OCI-LY3 (cell line): ENCODE results near the gene OR9A4.

Source experiments
- H2AFZ ChIP-seq: fragments of 200-600, 300-600 bp; shearing (Covaris generic); 2 replicates; pipeline ENCODE4 v1.6.0; 2014; ENCODE audit warnings: antibody characterized with exemption, low read depth, low read length
- H3K27ac ChIP-seq: fragments of 200-600, 300-600 bp; sonication (generic); 2 replicates; pipeline ENCODE4 v1.5.1; 2014; ENCODE audit warnings: mild to moderate bottlenecking, low read length, moderate library complexity, mixed read lengths
- H3K27me3 ChIP-seq: fragments of 200-600, 300-600 bp; sonication (generic); 2 replicates; pipeline ENCODE4 v1.6.1; 2014; ENCODE audit warnings: low read depth, low read length, mixed read lengths
- H3K36me3 ChIP-seq: fragments of 200-600, 300-600 bp; sonication (generic); replicated peaks from 2 replicates; pipeline ENCODE3; 2014; ENCODE audit warnings: low read depth, low read length, mixed read lengths
- H3K4me1 ChIP-seq: fragments of 300-600, 200-600 bp; sonication (generic); 2 replicates; pipeline ENCODE4 v1.6.1; 2014; ENCODE audit warnings: low read length, mixed read lengths
- H3K4me2 ChIP-seq: fragments of 200-600, 300-600 bp; sonication (generic); 2 replicates; pipeline ENCODE4 v1.6.1; 2014; ENCODE audit warnings: low read length, mixed read lengths
- H3K4me3 ChIP-seq: fragments of 300-600, 200-600 bp; sonication (generic); 2 replicates; pipeline ENCODE4 v1.5.1; 2014; ENCODE audit warnings: antibody characterized with exemption, mild to moderate bottlenecking, low read length, moderate library complexity
- H3K79me2 ChIP-seq: fragments of 300-600, 200-600 bp; shearing (Covaris generic); 2 replicates; pipeline ENCODE4 v1.6.1; 2014; ENCODE audit warnings: mild to moderate bottlenecking, low read length, mixed read lengths
- H3K9ac ChIP-seq: fragments of 300-600, 200-600 bp; shearing (Covaris generic); 2 replicates; pipeline ENCODE4 v1.6.0; 2014; ENCODE audit warnings: mild to moderate bottlenecking, low read length, moderate library complexity
- H3K9me3 ChIP-seq: fragments of 200-600, 300-600 bp; shearing (Covaris generic); 2 replicates; pipeline ENCODE4 v1.6.1; 2014; ENCODE audit warnings: low read length, mixed read lengths; ENCODE audit not compliant: insufficient read depth
- H4K20me1 ChIP-seq: fragments of 200-600, 300-600 bp; sonication (generic); 2 replicates; pipeline ENCODE4 v1.6.1; 2016; ENCODE audit warnings: low read length, mixed read lengths; ENCODE audit not compliant: insufficient read depth
- EZH2phosphoT487 ChIP-seq: fragments of 200-600 bp; shearing (Covaris generic); IDR thresholded peaks from 2 replicates; pipeline ENCODE4 v1.6.1; 2018; ENCODE audit warnings: antibody characterized with exemption, mixed run types, low read depth
- TF ChIP-seq, protein P1 (sequence below): fragments of 200-600, 300-600 bp; sonication (generic); IDR thresholded peaks from 2 replicates; pipeline ENCODE4 v1.5.1; 2014; ENCODE audit warnings: antibody characterized with exemption, low read length, low read depth

The OR9A4 gene

DNA sequence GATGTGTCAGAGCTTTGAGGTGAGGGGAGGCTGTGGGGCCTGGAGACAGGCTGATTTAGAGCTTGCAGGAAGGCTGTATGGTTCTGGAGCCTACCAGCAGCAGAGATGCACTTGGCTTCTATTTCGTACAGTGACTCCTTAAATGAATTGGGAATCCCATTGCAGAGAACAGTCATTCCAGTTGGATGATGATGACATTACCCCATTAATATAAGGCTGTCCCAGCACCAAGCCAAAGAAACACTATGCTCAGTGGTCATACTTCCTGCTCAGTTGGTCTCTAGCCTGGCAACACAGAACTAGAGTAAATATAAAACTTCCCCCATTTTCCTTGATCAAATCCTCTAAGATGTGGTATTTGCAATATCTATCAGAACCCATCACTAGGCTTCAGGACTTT is 36.3 kb downstream of the OR9A4 start:
- TF ChIP-seq EZH2phosphoT487 = no peak
- TF ChIP-seq, protein P1, sequence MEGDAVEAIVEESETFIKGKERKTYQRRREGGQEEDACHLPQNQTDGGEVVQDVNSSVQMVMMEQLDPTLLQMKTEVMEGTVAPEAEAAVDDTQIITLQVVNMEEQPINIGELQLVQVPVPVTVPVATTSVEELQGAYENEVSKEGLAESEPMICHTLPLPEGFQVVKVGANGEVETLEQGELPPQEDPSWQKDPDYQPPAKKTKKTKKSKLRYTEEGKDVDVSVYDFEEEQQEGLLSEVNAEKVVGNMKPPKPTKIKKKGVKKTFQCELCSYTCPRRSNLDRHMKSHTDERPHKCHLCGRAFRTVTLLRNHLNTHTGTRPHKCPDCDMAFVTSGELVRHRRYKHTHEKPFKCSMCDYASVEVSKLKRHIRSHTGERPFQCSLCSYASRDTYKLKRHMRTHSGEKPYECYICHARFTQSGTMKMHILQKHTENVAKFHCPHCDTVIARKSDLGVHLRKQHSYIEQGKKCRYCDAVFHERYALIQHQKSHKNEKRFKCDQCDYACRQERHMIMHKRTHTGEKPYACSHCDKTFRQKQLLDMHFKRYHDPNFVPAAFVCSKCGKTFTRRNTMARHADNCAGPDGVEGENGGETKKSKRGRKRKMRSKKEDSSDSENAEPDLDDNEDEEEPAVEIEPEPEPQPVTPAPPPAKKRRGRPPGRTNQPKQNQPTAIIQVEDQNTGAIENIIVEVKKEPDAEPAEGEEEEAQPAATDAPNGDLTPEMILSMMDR = no peak
- H3K9ac ChIP-seq = no peak overlapping the region

DNA sequence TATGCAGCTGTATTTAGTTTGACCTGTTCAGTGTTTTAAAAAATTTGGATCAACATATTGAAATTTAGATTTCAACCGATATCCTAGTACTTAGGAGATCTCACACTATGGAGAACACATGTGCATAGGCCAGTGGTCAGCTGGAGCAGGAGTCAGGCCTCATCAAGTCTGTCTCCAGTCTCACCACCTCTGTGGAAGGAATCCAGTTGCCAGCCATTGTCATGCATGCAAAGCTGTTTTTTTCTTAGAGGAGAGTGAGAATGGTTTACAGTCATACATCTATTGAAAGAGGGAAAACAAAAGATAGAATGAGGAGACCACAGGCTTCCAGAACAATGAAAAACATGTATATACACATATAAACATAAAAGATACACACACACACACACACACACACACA is 38.1 kb downstream of the OR9A4 start:
- Histone ChIP-seq H3K4me2 (no peak overlapping the region), H3K79me2 (no peaks in the 10 kb centered on the region), H3K27ac (no peak overlapping the region), H3K9ac (no peak overlapping the region), H3K4me1 (no peaks in the 10 kb centered on the region), H3K27me3 (no peaks in the 10 kb centered on the region), H3K4me3 (no peak overlapping the region), H4K20me1 (no peaks in the 10 kb centered on the region), H3K9me3 (no peaks in the 10 kb centered on the region), H3K36me3 (no peaks in the 10 kb centered on the region), H2AFZ (no peak overlapping the region)
- TF ChIP-seq, protein P1 = no peak
- TF ChIP-seq EZH2phosphoT487 = no peak

More for the DNA sequence above, 36.3 kb downstream of the OR9A4 start:
- H3K4me1 ChIP-seq = no peaks in the 10 kb centered on the region
- H3K36me3 ChIP-seq = no peaks in the 10 kb centered on the region
- no peak overlapping the region for H3K4me2 ChIP-seq
- H3K4me3 ChIP-seq = no peak overlapping the region
- H3K27me3 ChIP-seq = no peaks in the 10 kb centered on the region
- H2AFZ ChIP-seq = no peak overlapping the region
- no peaks in the 10 kb centered on the region for H4K20me1 ChIP-seq
- H3K9me3 ChIP-seq = no peaks in the 10 kb centered on the region
- H3K27ac ChIP-seq = no peak overlapping the region
- no peaks in the 10 kb centered on the region for H3K79me2 ChIP-seq

DNA sequence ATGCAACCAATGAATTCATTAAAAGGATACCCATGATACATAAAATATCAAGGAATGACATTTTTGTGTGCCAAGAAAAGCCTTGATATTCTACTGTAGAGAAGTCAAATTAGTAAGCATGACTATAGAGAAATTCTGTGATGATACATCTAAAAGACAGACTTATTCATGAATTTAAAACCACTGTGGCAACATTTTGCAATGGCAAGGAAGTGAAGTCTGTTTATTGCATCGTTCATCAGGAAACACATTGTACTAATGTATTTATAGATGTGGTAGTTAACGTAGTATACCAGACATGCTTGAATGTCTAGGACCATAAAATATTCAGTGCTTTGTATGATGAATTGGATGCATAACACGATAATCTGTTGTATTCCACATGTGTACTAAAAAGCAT is 39.9 kb downstream of the OR9A4 start:
- H3K27me3 ChIP-seq = no peaks in the 10 kb centered on the region
- H3K36me3 ChIP-seq = no peaks in the 10 kb centered on the region
- H3K9me3 ChIP-seq = no peaks in the 10 kb centered on the region
- no peaks in the 10 kb centered on the region for H4K20me1 ChIP-seq
- no peak overlapping the region for H3K27ac ChIP-seq
- no peak overlapping the region for H3K9ac ChIP-seq
- no peak overlapping the region for H2AFZ ChIP-seq
- TF ChIP-seq, protein P1 = no peak
- TF ChIP-seq EZH2phosphoT487 = no peak
- peaks cover 12% of the 10 kb centered on the region for H3K4me1 ChIP-seq
- H3K79me2 ChIP-seq = no peaks in the 10 kb centered on the region
- no peak overlapping the region for H3K4me3 ChIP-seq
- H3K4me2 ChIP-seq = no peak overlapping the region

DNA sequence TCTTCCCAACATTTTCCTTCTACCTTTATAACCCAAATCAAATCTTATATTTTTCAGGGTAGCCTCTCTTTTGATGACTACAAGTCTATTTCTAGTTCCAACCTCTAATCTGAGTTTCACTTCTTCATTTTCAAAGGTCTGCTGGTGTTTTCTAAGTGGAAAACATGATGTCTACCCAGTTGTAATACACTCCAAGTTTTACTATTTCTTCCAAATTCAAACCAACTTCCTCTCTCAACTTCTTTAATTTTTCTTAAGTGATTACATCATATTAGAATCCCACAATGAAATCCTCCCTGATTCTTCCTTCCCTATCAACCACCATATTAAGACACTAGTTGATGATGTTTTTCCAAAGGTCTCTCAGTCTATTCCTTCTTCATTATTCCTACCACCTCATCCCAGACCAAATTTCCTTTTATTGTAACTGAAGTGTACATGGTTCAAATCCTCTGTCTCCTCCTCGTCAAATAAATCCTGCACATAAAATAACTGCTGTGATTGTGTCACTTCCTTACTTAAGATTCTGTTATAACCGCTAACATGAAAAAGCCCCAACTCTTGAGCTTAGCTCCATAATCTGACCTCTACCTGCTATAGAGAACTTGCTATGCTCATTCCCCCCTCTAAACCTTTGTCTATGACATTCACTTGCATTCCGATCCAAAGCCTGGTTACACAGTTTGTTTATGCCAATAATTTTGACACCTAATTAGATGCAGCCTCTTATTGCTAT is 44.7 kb downstream of the OR9A4 start:
- Histone ChIP-seq H3K27me3 (no peaks in the 10 kb centered on the region), H3K27ac (peak overlapping the region; percentile 46; the same call in 1 of the 2 replicates), H3K9me3 (no peaks in the 10 kb centered on the region), H3K36me3 (no peaks in the 10 kb centered on the region), H3K9ac (no peak overlapping the region), H3K4me1 (peaks cover 15% of the 10 kb centered on the region), H3K4me3 (no peak overlapping the region; the same call in 1 of the 2 replicates), H3K79me2 (no peaks in the 10 kb centered on the region), H2AFZ (no peak overlapping the region), H3K4me2 (peak overlapping the region; percentile 39), H4K20me1 (no peaks in the 10 kb centered on the region)
- no peak for TF ChIP-seq EZH2phosphoT487
- TF ChIP-seq, protein P1 = no peak
